Measurements from ENCODE around the gene WFS1.

Gene WFS1, protein sequence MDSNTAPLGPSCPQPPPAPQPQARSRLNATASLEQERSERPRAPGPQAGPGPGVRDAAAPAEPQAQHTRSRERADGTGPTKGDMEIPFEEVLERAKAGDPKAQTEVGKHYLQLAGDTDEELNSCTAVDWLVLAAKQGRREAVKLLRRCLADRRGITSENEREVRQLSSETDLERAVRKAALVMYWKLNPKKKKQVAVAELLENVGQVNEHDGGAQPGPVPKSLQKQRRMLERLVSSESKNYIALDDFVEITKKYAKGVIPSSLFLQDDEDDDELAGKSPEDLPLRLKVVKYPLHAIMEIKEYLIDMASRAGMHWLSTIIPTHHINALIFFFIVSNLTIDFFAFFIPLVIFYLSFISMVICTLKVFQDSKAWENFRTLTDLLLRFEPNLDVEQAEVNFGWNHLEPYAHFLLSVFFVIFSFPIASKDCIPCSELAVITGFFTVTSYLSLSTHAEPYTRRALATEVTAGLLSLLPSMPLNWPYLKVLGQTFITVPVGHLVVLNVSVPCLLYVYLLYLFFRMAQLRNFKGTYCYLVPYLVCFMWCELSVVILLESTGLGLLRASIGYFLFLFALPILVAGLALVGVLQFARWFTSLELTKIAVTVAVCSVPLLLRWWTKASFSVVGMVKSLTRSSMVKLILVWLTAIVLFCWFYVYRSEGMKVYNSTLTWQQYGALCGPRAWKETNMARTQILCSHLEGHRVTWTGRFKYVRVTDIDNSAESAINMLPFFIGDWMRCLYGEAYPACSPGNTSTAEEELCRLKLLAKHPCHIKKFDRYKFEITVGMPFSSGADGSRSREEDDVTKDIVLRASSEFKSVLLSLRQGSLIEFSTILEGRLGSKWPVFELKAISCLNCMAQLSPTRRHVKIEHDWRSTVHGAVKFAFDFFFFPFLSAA

DNA sequence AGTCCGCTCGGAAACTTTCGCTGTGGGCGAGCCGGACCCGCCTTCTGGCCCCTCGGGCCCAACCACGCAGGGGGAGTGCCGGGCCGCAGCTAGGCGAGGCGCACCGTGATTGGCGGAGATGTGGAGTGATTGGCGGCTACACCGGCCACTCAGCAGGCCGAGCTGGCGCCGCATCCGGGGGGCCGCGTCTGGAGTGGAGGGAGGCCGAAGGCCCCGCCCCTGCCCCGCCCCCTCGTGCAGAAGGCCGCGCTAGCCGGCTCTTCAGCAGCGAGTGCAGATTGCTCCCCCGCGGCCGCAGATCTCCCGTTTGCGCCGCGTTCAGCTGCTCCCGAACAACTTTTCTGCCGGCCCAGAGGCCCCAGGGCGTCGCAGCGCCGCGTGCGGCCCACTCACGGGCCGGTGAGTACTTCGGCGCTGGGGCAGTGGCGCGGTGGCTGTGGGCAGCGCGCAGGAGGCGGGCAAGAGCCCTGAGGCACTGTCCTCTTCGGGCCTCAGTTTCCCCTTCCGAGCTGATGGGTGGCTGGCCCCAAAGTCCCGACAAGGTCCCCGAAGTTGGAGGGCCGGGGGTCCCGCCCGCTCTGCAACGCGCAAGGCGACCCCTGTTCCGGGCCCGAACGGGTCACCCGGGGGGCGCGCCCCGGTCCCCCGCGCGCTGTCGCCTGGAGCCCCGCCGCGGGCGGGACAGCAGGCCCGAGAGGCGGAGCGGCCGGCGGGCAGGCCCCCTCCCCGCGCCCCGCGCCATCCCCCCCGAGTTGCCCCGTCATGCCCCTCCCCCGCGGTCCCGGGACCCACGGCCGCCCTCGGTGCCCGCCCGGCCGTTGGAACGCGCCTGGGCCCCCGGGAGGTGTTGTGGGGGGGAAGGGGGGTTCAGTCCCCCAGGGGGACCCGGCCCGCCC, at the start of gene WFS1:
Gene WFS1, plus strand, starts transcription at position 235 of the 896 bp plus-strand sequence. CDS start 7,606 bp downstream, outside the sequence.
- Histone ChIP-seq H3K27me3 (ENCODE audit: low read depth, low read length) (no peaks in the 10 kb centered on the region), H3K36me3 (ENCODE audit: control insufficient read depth in 1 of 2, insufficient read depth in 2 of 2, low read length in 2 of 2) (no peaks in the 10 kb centered on the region), H3K4me3 (ENCODE audit: low read depth in 1 of 2, low read length in 2 of 2) (peak within 1 kb of the TSS; percentile 69 to 95), H3K4me1 (ENCODE audit: control insufficient read depth in 1 of 2, insufficient read depth in 2 of 2, low read length in 2 of 2) (peaks cover 32 to 42% of the 10 kb centered on the region in 2 donors), H3K27ac (ENCODE audit: low read length) (peak within 1 kb of the TSS; percentile 74), H3K9me3 (ENCODE audit: control insufficient read depth in 1 of 2, low read length in 2 of 2) (no peaks in the 10 kb centered on the region)

DNA sequence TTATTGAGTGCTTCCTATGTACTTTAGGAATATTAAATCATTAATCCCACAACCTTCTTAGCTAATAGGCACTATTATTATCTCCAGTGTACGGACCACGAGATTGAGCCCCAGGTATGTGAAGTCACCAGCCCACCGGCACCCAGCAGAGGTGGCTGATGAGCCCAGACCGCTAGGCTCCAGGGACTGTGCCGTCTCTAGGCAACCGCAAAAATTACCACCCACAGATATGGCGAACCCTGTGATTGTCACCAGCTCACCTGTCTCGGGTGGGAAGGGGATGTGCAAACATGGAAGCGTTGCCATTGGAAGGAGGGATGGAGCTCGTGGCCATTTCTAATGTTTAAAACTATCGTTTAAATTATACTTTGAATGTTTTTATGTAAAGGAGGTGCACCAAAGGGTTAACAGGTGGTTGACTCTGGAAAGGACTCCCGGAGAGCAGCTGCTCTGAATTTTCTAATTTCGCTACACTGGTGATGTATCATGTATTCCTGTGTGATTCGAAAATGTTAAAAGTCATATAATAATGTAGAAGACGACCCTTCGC, 48.3 kb upstream of the WFS1 start:
- Histone ChIP-seq H3K9me3 (ENCODE audit: control insufficient read depth in 1 of 2, low read length in 2 of 2) (peaks cover 4 to 6% of the 10 kb centered on the region in 2 donors), H3K36me3 (ENCODE audit: control insufficient read depth in 1 of 2, insufficient read depth in 2 of 2, low read length in 2 of 2) (no peaks in the 10 kb centered on the region), H3K4me1 (ENCODE audit: control insufficient read depth in 1 of 2, insufficient read depth in 2 of 2, low read length in 2 of 2) (no peaks in the 10 kb centered on the region), H3K4me3 (ENCODE audit: low read depth in 1 of 2, low read length in 2 of 2) (peak overlapping the region in 1 of 2 donors; percentile 57), H3K27ac (ENCODE audit: low read length) (no peak overlapping the region), H3K27me3 (ENCODE audit: low read depth, low read length) (peaks cover 14% of the 10 kb centered on the region)

DNA sequence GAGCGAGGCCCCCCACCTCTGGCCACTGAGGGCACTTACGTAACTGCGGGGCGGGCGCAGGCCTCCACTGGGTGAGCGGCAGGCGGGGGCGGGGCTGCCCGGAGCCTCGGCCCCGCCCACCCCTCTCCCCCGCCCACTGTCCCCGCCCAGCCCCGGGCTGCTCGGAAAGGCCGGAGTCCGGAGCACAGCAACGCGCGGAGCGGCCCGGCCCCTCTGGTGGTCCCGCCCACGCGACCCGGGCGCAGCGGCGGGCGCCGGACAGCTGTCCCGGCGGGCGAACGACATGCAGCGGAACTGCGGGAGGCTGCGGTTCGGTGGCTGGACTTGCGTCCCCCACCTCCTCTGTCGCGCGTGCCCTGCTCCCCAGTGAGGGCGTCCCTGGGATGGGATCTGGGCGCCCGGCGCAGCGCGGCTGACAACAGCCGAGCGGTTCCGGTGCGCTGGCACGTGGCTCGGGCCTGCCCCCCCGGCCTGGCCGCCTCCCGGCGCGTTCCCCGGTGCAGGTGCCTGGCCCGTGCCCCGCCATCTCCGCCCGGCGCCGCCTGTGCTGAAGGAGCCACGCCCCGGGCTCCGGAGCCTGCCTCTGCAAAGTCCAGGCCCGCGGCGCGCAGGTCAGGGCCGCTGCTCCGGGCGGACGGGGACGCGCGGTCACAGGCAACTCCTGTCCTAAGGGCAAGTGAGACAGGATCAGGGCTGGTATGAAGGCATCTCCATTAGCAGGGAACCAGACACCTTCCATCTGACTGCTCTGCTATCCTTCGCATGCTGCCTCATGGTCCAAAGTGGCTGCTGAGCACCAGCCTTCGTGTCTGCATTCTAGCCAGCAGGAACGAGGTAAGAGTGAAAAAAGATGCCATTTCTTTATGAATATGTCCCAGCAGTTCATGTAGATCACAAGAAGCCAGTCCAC, 47.5 kb upstream of the WFS1 start:
- Histone ChIP-seq H3K4me1 (ENCODE audit: control insufficient read depth in 1 of 2, insufficient read depth in 2 of 2, low read length in 2 of 2) (no peaks in the 10 kb centered on the region), H3K27ac (ENCODE audit: low read length) (no peak overlapping the region), H3K9me3 (ENCODE audit: control insufficient read depth in 1 of 2, low read length in 2 of 2) (peaks cover 4 to 6% of the 10 kb centered on the region in 2 donors), H3K4me3 (ENCODE audit: low read depth in 1 of 2, low read length in 2 of 2) (peak overlapping the region in 1 of 2 donors; percentile 57), H3K27me3 (ENCODE audit: low read depth, low read length) (peaks cover 14% of the 10 kb centered on the region), H3K36me3 (ENCODE audit: control insufficient read depth in 1 of 2, insufficient read depth in 2 of 2, low read length in 2 of 2) (no peaks in the 10 kb centered on the region)

DNA sequence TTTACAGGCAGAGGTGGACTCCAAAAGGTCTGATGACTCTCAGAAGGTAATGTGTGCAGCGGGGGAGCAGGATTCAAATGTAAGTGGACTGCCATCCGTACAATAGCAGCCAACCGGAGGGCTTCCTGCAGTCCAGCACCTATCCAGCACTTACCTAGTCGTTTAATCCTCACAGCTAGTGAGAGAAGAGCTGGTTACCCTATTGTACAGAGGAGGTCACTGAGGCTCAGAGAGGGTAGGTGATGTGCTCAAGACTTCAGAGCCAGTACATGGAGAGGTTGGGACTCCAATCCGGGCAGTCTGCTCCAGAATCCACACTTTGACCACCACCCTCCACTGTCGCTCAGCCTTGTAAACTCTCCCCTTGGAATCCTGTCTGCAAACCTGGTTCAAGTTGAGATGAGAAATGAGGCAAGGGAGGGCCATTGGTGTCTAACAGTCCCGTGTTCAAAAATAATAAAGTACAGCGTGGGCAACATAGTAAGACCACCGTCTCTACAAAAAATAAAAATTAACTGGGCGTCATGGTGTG, 46.8 kb upstream of the WFS1 start:
- Histone ChIP-seq H3K4me1 (ENCODE audit: control insufficient read depth in 1 of 2, insufficient read depth in 2 of 2, low read length in 2 of 2) (no peaks in the 10 kb centered on the region), H3K27me3 (ENCODE audit: low read depth, low read length) (peaks cover 14% of the 10 kb centered on the region), H3K9me3 (ENCODE audit: control insufficient read depth in 1 of 2, low read length in 2 of 2) (peaks cover 4 to 6% of the 10 kb centered on the region in 2 donors), H3K27ac (ENCODE audit: low read length) (no peak overlapping the region), H3K4me3 (ENCODE audit: low read depth in 1 of 2, low read length in 2 of 2) (peak overlapping the region in 1 of 2 donors; percentile 57), H3K36me3 (ENCODE audit: control insufficient read depth in 1 of 2, insufficient read depth in 2 of 2, low read length in 2 of 2) (no peaks in the 10 kb centered on the region)

DNA sequence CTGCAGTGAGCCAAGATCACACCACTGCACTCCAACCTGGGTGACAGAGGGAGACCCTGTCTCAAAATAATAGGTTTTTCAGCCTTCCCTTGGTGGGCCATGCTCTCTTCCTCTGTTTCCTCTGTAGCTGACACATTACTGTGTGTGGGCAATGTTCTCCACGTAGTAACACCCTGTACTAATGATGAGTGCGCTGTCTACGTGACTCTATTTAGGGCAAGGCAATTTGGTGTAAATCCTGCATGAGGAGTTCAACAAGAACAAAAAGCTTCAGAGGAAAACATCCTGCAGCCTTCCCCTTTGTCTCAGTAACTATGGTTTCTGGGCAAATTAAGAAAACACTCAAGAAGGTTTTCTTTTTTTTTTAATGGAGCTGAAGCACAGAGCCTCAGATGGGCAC, 44.9 kb upstream of the WFS1 start:
- Histone ChIP-seq H3K27me3 (ENCODE audit: low read depth, low read length) (peaks cover 14% of the 10 kb centered on the region), H3K27ac (ENCODE audit: low read length) (no peak overlapping the region), H3K4me3 (ENCODE audit: low read depth in 1 of 2, low read length in 2 of 2) (no peak overlapping the region), H3K4me1 (ENCODE audit: control insufficient read depth in 1 of 2, insufficient read depth in 2 of 2, low read length in 2 of 2) (no peaks in the 10 kb centered on the region), H3K36me3 (ENCODE audit: control insufficient read depth in 1 of 2, insufficient read depth in 2 of 2, low read length in 2 of 2) (no peaks in the 10 kb centered on the region), H3K9me3 (ENCODE audit: control insufficient read depth in 1 of 2, low read length in 2 of 2) (peaks cover 4 to 6% of the 10 kb centered on the region in 2 donors)

DNA sequence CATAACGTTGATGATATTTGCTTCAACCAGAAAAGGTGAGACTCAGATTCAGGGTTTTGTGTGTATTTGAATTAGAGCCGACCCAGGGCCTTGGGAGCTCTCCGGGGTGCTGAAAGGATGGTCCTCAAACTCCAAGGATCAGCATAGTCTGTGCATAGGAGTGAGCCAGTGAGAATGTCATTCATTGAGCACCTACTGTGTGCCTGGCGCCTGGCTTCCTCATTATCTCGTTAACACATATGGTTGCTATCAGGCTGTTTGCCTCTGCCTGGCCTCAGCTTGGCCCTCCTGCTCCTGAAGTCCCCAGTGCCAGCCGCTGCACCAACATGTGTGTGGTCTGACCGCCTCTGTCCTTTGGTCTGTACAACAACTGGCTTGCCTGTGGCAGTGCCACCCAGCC, 44.2 kb upstream of the WFS1 start:
- Histone ChIP-seq H3K4me1 (ENCODE audit: control insufficient read depth in 1 of 2, insufficient read depth in 2 of 2, low read length in 2 of 2) (no peaks in the 10 kb centered on the region), H3K27me3 (ENCODE audit: low read depth, low read length) (peaks cover 11% of the 10 kb centered on the region), H3K36me3 (ENCODE audit: control insufficient read depth in 1 of 2, insufficient read depth in 2 of 2, low read length in 2 of 2) (no peaks in the 10 kb centered on the region), H3K4me3 (ENCODE audit: low read depth in 1 of 2, low read length in 2 of 2) (no peak overlapping the region), H3K27ac (ENCODE audit: low read length) (no peak overlapping the region), H3K9me3 (ENCODE audit: control insufficient read depth in 1 of 2, low read length in 2 of 2) (peaks cover 4 to 6% of the 10 kb centered on the region in 2 donors)

DNA sequence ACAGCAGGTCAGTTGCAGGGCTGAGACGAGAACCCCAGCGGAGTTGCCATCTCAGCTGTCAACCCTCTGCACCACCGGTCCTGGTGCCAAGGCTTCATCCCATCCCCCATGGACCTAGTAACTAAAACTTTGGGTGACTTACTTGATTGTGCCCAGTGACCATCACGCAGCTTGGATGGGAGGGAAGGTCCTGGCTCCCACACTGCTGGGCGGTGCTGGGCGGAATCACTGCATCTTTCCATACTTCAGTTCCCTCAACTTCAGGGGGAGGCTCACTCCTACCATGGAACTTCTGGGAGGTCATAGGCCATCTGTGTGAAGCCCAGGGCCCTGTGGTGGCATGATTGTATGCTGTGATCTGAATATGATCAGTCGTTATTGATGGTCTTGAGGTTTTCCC, 43.1 kb upstream of the WFS1 start:
- Histone ChIP-seq H3K36me3 (ENCODE audit: control insufficient read depth in 1 of 2, insufficient read depth in 2 of 2, low read length in 2 of 2) (no peaks in the 10 kb centered on the region), H3K27ac (ENCODE audit: low read length) (no peak overlapping the region), H3K9me3 (ENCODE audit: control insufficient read depth in 1 of 2, low read length in 2 of 2) (peaks cover 4 to 6% of the 10 kb centered on the region in 2 donors), H3K4me1 (ENCODE audit: control insufficient read depth in 1 of 2, insufficient read depth in 2 of 2, low read length in 2 of 2) (no peaks in the 10 kb centered on the region), H3K4me3 (ENCODE audit: low read depth in 1 of 2, low read length in 2 of 2) (no peak overlapping the region), H3K27me3 (ENCODE audit: low read depth, low read length) (peaks cover under 1% of the 10 kb centered on the region)

DNA sequence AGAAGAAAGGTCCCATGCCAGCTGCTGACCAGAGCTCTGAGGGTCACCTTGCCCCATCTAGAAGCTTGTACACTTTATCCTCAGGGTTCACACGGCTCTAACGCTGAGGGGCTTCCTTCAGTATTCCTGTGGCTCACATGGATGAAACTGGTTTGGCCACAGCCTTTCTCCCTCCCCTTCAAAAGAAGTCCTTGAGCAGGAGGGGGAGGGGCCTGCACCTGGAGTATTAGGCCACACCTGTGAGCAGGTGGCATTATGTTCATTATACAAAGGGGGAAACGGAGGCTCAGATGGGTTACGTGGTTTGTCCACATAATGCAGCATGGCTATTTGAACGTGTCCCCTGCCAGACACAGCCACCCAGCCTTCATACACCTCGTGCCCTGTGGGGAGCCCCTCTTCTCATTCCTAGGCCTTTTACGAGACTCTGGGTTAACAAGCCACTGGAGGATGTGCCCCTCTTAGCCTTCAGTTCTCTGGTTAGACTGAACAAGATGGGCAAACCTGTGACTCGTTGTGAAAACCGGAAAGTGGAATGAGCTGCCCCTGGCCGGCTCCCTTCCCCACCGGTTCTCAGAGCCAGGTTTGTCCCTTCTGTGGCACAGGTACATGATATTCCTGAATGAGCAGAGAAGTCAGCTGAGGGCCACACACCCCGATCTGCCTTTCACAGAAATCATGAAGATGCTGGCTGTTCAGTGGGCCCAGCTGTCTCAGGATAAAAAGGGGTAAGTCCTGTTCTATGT, 42.1 kb upstream of the WFS1 start:
- Histone ChIP-seq H3K4me1 (ENCODE audit: control insufficient read depth in 1 of 2, insufficient read depth in 2 of 2, low read length in 2 of 2) (no peaks in the 10 kb centered on the region), H3K9me3 (ENCODE audit: control insufficient read depth in 1 of 2, low read length in 2 of 2) (peaks cover 2% of the 10 kb centered on the region in 2 donors), H3K36me3 (ENCODE audit: control insufficient read depth in 1 of 2, insufficient read depth in 2 of 2, low read length in 2 of 2) (no peaks in the 10 kb centered on the region), H3K4me3 (ENCODE audit: low read depth in 1 of 2, low read length in 2 of 2) (no peak overlapping the region), H3K27me3 (ENCODE audit: low read depth, low read length) (no peaks in the 10 kb centered on the region), H3K27ac (ENCODE audit: low read length) (no peak overlapping the region)

DNA sequence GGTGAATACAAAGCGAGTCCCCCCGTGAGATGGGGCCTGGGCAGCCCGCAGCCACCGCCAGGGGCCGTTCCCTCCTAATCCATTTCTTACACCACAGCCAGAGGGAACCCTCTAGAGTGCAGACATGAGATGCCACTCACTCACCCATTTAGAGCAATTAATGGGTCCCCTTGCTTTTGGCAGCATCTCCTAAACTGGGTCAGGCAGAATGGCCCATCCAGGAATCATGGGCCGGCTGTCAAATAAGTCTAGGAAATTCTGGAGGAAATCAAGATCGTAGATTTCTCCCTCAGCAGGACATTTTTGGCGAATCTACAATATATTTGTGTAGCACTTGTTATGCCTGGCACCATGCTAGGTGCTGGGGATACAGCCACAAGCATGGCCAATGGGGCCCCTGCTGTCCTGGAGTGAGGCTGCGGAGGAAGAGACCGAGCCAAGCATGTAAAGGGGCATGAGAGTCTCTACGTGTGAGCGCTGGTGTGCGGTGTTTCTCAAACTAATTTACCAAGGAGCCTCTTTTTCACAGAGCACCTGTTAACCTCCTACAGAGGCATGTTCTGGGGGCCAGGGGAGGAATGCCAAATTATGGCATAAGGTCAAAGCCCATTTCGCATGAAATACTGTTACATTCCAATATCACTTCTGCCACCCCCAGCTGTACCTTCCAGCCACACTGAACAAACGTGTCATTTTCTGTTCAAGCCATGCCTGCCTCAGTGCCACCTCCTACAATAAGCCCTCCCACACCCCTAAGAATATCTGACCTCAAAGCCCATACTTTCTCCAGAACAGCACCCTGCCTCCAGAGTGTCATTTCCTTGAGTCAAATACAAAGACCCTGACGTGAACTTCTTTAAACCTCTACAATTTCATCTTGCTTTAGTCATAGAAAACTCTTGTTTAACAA, 41.2 kb upstream of the WFS1 start:
- H3K9me3 ChIP-seq (ENCODE audit: control insufficient read depth in 1 of 2, low read length in 2 of 2), result no peaks in the 10 kb centered on the region
- no peaks in the 10 kb centered on the region for H3K4me1 ChIP-seq (ENCODE audit: control insufficient read depth in 1 of 2, insufficient read depth in 2 of 2, low read length in 2 of 2)
- H3K36me3 ChIP-seq (ENCODE audit: control insufficient read depth in 1 of 2, insufficient read depth in 2 of 2, low read length in 2 of 2), result no peaks in the 10 kb centered on the region
- H3K27me3 ChIP-seq (ENCODE audit: low read depth, low read length), result no peaks in the 10 kb centered on the region
- H3K27ac ChIP-seq (ENCODE audit: low read length), result no peak overlapping the region
- no peak overlapping the region for H3K4me3 ChIP-seq (ENCODE audit: low read depth in 1 of 2, low read length in 2 of 2)
